Kidney (tissue), 14 donors: ENCODE data around the gene CTDSP2. TPM values are rescaled to one million over a fixed set of nuclear protein-coding genes. Genes with fewer than 3 reads are reported as not detected.

Experiments used
- DNase-seq, 5 donors: peaks; one replicate each; pipeline ENCODE4 v3.0.0-alpha.2; 2013 to 2020
- FAIRE-seq: peaks from 2 replicates; lab custom pipeline; 2012; peaks lifted over from hg19 to GRCh38; lab: Jason Lieb, UNC
- H3K27ac ChIP-seq, 2 donors: one replicate each; pipeline ENCODE4 v1.7.0; 2013; ENCODE audit warnings: low read depth in 2 of 2, low read length in 2 of 2, inconsistent platforms in 1 of 2
- H3K27me3 ChIP-seq: one replicate; pipeline ENCODE4 v1.7.1; 2013; ENCODE audit warnings: low read length, inconsistent platforms; ENCODE audit not compliant: control insufficient read depth, insufficient read depth
- H3K36me3 ChIP-seq, 3 donors: one replicate each; pipeline versions ENCODE4 v1.7.0 to v1.7.1; 2013; ENCODE audit warnings: low read length in 3 of 3, control low read depth in 1 of 3, inconsistent platforms in 1 of 3; ENCODE audit not compliant: insufficient read depth in 3 of 3, control insufficient read depth in 2 of 3
- H3K4me1 ChIP-seq, 3 donors: one replicate each; pipeline versions ENCODE4 v1.7.0 to v1.7.1; 2013; ENCODE audit warnings: low read length in 3 of 3, inconsistent platforms in 1 of 3, low read depth in 1 of 3; ENCODE audit not compliant: control insufficient read depth in 2 of 3, insufficient read depth in 2 of 3
- H3K4me3 ChIP-seq, 3 donors: one replicate each; pipeline versions ENCODE4 v1.7.0 to v1.8.1; 2013; ENCODE audit warnings: low read length in 3 of 3, control low read depth in 1 of 3, inconsistent platforms in 1 of 3
- H3K9ac ChIP-seq, 3 donors: one replicate each; pipeline versions ENCODE4 v1.7.0 to v1.7.1; 2013; ENCODE audit warnings: low read length in 3 of 3, control low read depth in 1 of 3, inconsistent platforms in 1 of 3
- H3K9me3 ChIP-seq, 3 donors: one replicate each; pipeline versions ENCODE4 v1.7.0 to v1.7.1; 2013; ENCODE audit warnings: low read length in 3 of 3, control low read depth in 1 of 3, inconsistent platforms in 1 of 3; ENCODE audit not compliant: control insufficient read depth in 2 of 3, insufficient read depth in 1 of 3
- intact Hi-C: fragments of 100-400 bp; cut with DNase I; formaldehyde crosslinking; loops from one replicate; pipeline ENCODE4 v1.11.1; 2022
- polyA plus RNA-seq: library from polyadenylated mRNA; stranded (reverse); fragments of 350-450 nt; fragmentation: Illumina TruSeq; extraction: RNeasy Lipid Tissue Mini Kit (QIAGEN cat#74804); gene quantifications from one replicate; pipeline ENCODE4 v1.2.3, GENCODE V29; 2014; ENCODE audit warnings: low read depth, low replicate concordance; ENCODE audit not compliant: insufficient read depth
- total RNA-seq: library from RNA; stranded (reverse); fragmentation: NEBNext Ultra II Directional; extraction: Animal tissue kit (Norgen Biotek cat#: 25700); gene quantifications from one replicate; pipeline ENCODE4 v1.2.1, GENCODE V29; 2021
- TF ChIP-seq, protein P1 (sequence below): IDR thresholded peaks from 3 replicates; pipeline ENCODE4 v1.5.1; 2012; ENCODE audit warnings: mild to moderate bottlenecking, moderate library complexity, borderline replicate concordance; ENCODE audit not compliant: insufficient read depth; ENCODE audit errors: extremely low read depth
- donor health status: control.
- donor health status: control.
- donor health status: control.
- donor health status: control.
- donor health status: control.
- donor health status: DM: yes; HTN: yes; CAD: no.
- donor health status: Normal renal cell carcinoma (clear cell type).

CTDSP2 gene
- total and polyA plus RNA-seq, 2 donors from 2014 or later = 46.0 to 198 TPM

DNA sequence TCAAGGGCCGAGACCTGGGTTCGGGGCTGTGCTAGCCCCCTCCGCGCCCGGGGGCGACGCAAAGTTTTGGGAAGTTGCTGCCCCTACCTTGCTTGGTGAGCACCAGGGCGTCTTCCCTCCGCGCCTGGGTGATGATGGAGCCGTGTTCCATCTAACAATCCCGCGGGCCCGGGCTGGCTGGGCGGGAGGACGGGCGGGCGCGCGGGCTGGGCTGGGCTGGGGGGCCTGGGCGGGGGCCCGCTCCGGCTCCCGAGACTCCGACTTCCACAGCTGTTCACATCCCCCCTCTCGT is 298 bp downstream of the CTDSP2 start:
- DNase-seq (no peak), FAIRE-seq (no peak)
- no peaks in the 10 kb centered on the region for H3K27me3 ChIP-seq
- TF ChIP-seq, protein P1, sequence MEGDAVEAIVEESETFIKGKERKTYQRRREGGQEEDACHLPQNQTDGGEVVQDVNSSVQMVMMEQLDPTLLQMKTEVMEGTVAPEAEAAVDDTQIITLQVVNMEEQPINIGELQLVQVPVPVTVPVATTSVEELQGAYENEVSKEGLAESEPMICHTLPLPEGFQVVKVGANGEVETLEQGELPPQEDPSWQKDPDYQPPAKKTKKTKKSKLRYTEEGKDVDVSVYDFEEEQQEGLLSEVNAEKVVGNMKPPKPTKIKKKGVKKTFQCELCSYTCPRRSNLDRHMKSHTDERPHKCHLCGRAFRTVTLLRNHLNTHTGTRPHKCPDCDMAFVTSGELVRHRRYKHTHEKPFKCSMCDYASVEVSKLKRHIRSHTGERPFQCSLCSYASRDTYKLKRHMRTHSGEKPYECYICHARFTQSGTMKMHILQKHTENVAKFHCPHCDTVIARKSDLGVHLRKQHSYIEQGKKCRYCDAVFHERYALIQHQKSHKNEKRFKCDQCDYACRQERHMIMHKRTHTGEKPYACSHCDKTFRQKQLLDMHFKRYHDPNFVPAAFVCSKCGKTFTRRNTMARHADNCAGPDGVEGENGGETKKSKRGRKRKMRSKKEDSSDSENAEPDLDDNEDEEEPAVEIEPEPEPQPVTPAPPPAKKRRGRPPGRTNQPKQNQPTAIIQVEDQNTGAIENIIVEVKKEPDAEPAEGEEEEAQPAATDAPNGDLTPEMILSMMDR = no peak
- intact Hi-C loops = no loop called here
- H3K27ac ChIP-seq = peak overlapping the region; percentile 99
- H3K4me3 ChIP-seq = peak overlapping the region; percentile 72 to 92 (median 84)
- no peaks in the 10 kb centered on the region for H3K9me3 ChIP-seq
- peaks cover 3 to 29% (median 28%) of the 10 kb centered on the region in 3 donors for H3K4me1 ChIP-seq
- H3K9ac ChIP-seq = peak overlapping the region; percentile 62 to 99 (median 88)
- no peaks in the 10 kb centered on the region for H3K36me3 ChIP-seq

GRCh38 chr12:57845478-57846284 is 848 bp downstream of the CTDSP2 start:
- DNase-seq (peak; percentile 75 to 95 (median 89)), FAIRE-seq (no peak)
- Histone ChIP-seq H3K9ac (peak overlapping the region; percentile 62 to 99 (median 88)), H3K4me3 (peak overlapping the region; percentile 72 to 92 (median 84)), H3K27me3 (no peaks in the 10 kb centered on the region), H3K4me1 (peaks cover 3 to 34% (median 33%) of the 10 kb centered on the region in 3 donors), H3K9me3 (no peaks in the 10 kb centered on the region), H3K27ac (peak overlapping the region; percentile 99), H3K36me3 (no peaks in the 10 kb centered on the region)
- TF ChIP-seq, protein P1 = no peak
- intact Hi-C loops = no loop called here

GRCh38 chr12:57844709-57845477 is 1.6 kb downstream of the CTDSP2 start:
- H3K9me3 ChIP-seq = no peaks in the 10 kb centered on the region
- peaks cover 3 to 42% (median 41%) of the 10 kb centered on the region in 3 donors for H3K4me1 ChIP-seq
- FAIRE-seq = no peak
- DNase-seq = peak; percentile 70 to 96 (median 82)
- H3K4me3 ChIP-seq = peak overlapping the region; percentile 72 to 92 (median 84)
- H3K9ac ChIP-seq = peak overlapping the region; percentile 60 to 99 (median 86)
- H3K27ac ChIP-seq = peak overlapping the region; percentile 99
- TF ChIP-seq, protein P1 = no peak
- intact Hi-C loops = no loop called here
- H3K27me3 ChIP-seq = no peaks in the 10 kb centered on the region
- no peaks in the 10 kb centered on the region for H3K36me3 ChIP-seq
